Chondrocyte (in vitro differentiated cells): Measurements from ENCODE around the gene ZNF688. TPM values are rescaled to one million over a fixed set of nuclear protein-coding genes. Genes with fewer than 3 reads are reported as not detected.
A peak's percentile ranks its signal among the peaks of the same experiment; 100 is the strongest.

Experiments used
- DNase-seq: peaks from one replicate; pipeline ENCODE4 v3.0.0; 2021; ENCODE audit warnings: mixed read lengths, low spot score
- H3K27ac Mint-ChIP-seq: one replicate; pipeline ENCODE4 v1.8.0; 2021; ENCODE audit warnings: mild to moderate bottlenecking, moderate library complexity, mixed read lengths; ENCODE audit not compliant: unreplicated experiment
- H3K27me3 Mint-ChIP-seq: 2 replicates; pipeline ENCODE4 v1.8.0; 2021; ENCODE audit warnings: low read depth, mixed read lengths
- H3K36me3 Mint-ChIP-seq: 2 replicates; pipeline ENCODE4 v1.8.0; 2021; ENCODE audit warnings: low read depth, mixed read lengths
- H3K4me1 Mint-ChIP-seq: 2 replicates; pipeline ENCODE4 v1.8.0; 2021; ENCODE audit warnings: low read depth, mild to moderate bottlenecking, mixed read lengths
- H3K4me3 Mint-ChIP-seq: one replicate; pipeline ENCODE4 v1.8.0; 2021; ENCODE audit warnings: mild to moderate bottlenecking, moderate library complexity, mixed read lengths; ENCODE audit not compliant: unreplicated experiment
- H3K9me3 Mint-ChIP-seq: 2 replicates; pipeline ENCODE4 v1.8.0; 2021; ENCODE audit warnings: low read depth, mixed read lengths
- CTCF ChIP-seq: fragments of 200-600 bp; sonication (generic); IDR thresholded peaks from 2 replicates; pipeline ENCODE4 v1.5.0; 2021; ENCODE audit warnings: antibody characterized with exemption, mild to moderate bottlenecking, moderate library complexity
- total RNA-seq: library from RNA; stranded (reverse); gene quantifications from 3 replicates; pipeline ENCODE4 v1.2.1, GENCODE V29; 2021

The ZNF688 gene
- total RNA-seq, 1 donor from 2014 or later = 13.7 TPM

GRCh38 chr16:30585022-30585399, 13.5 kb upstream of the ZNF688 start:
- no peak for TF ChIP-seq CTCF
- H3K4me3 Mint-ChIP-seq = peak overlapping the region; percentile 83
- H3K27me3 Mint-ChIP-seq = no peaks in the 10 kb centered on the region
- H3K4me1 Mint-ChIP-seq = peaks cover 22% of the 10 kb centered on the region
- H3K36me3 Mint-ChIP-seq = peaks cover 7% of the 10 kb centered on the region
- no peak for DNase-seq
- H3K27ac Mint-ChIP-seq = peak overlapping the region; percentile 89
- no peaks in the 10 kb centered on the region for H3K9me3 Mint-ChIP-seq

GRCh38 chr16:30582611-30583340, 11.3 kb upstream of the ZNF688 start:
- no peak for DNase-seq
- H3K27ac Mint-ChIP-seq = no peak overlapping the region
- H3K4me1 Mint-ChIP-seq = peaks cover 22% of the 10 kb centered on the region
- TF ChIP-seq CTCF = no peak
- peaks cover 9% of the 10 kb centered on the region for H3K36me3 Mint-ChIP-seq
- H3K9me3 Mint-ChIP-seq = no peaks in the 10 kb centered on the region
- H3K27me3 Mint-ChIP-seq = no peaks in the 10 kb centered on the region
- no peak overlapping the region for H3K4me3 Mint-ChIP-seq

- H3K27me3 Mint-ChIP-seq = no peaks in the 10 kb centered on the region
- peaks cover 18% of the 10 kb centered on the region for H3K4me1 Mint-ChIP-seq
- no peak overlapping the region for H3K27ac Mint-ChIP-seq
- no peak overlapping the region for H3K4me3 Mint-ChIP-seq
- peaks cover 9% of the 10 kb centered on the region for H3K36me3 Mint-ChIP-seq
- DNase-seq = no peak
- no peaks in the 10 kb centered on the region for H3K9me3 Mint-ChIP-seq
- TF ChIP-seq CTCF = no peak
These were observed 9.9 kb upstream of the ZNF688 start for GRCh38 chr16:30581457-30581856.

- Mint-ChIP-seq H3K27me3 (no peaks in the 10 kb centered on the region), H3K4me3 (no peak overlapping the region), H3K4me1 (peaks cover 18% of the 10 kb centered on the region), H3K27ac (no peak overlapping the region), H3K36me3 (peaks cover 3% of the 10 kb centered on the region), H3K9me3 (no peaks in the 10 kb centered on the region)
- no peak for DNase-seq
- TF ChIP-seq CTCF = no peak
These were observed 3.2 kb upstream of the ZNF688 start for GRCh38 chr16:30574678-30575077.

GRCh38 chr16:30570636-30571444, 674 bp downstream of the ZNF688 start:
- no peaks in the 10 kb centered on the region for H3K27me3 Mint-ChIP-seq
- peak overlapping the region; percentile 95 for H3K27ac Mint-ChIP-seq
- H3K4me1 Mint-ChIP-seq = peaks cover 18% of the 10 kb centered on the region
- no peaks in the 10 kb centered on the region for H3K9me3 Mint-ChIP-seq
- H3K4me3 Mint-ChIP-seq = peak overlapping the region; percentile 89
- no peak for TF ChIP-seq CTCF
- no peaks in the 10 kb centered on the region for H3K36me3 Mint-ChIP-seq
- no peak for DNase-seq
